CD14-positive monocyte (primary cell): ENCODE measurements around the gene NTN4. TPM values are rescaled to one million over a fixed set of nuclear protein-coding genes. Genes with fewer than 3 reads are reported as not detected.

ENCODE experiments used
- DNase-seq, 3 donors: peaks; one replicate each; pipeline ENCODE4 v3.0.0-alpha.2; 2011 to 2022
- H2AFZ ChIP-seq: 2 replicates; pipeline ENCODE4 v1.6.0; 2012; ENCODE audit warnings: mild to moderate bottlenecking, low read depth, low read length, inconsistent platforms; ENCODE audit not compliant: insufficient read depth, poor library complexity, severe bottlenecking
- H3K27ac ChIP-seq, 2 donors: 1 replicate in 1 of 2; 2 replicates in 1 of 2; pipeline ENCODE4 v1.5.1; 2012 to 2013; ENCODE audit warnings: low read length in 2 of 2, control low read depth in 1 of 2, inconsistent platforms in 1 of 2, low read depth in 1 of 2, mild to moderate bottlenecking in 1 of 2
- H3K27me3 ChIP-seq, 2 donors: one replicate each; pipeline versions ENCODE4 v1.6.0 to v1.6.1; 2011 to 2013; ENCODE audit warnings: low read length in 2 of 2; ENCODE audit not compliant: control insufficient read depth in 2 of 2, insufficient read depth in 2 of 2
- H3K36me3 ChIP-seq, 2 donors: replicated peaks in 1 of 2; 1 replicate in 1 of 2; 2 replicates in 1 of 2; pipeline versions ENCODE4 v1.5.1 to v1.6.1; 2012 to 2013; ENCODE audit warnings: low read length in 2 of 2, control low read depth in 1 of 2, inconsistent platforms in 1 of 2, mild to moderate bottlenecking in 1 of 2; ENCODE audit not compliant: insufficient read depth in 2 of 2, control insufficient read depth in 1 of 2
- H3K4me1 ChIP-seq, 2 donors: 1 replicate in 1 of 2; 2 replicates in 1 of 2; pipeline versions ENCODE4 v1.5.1 to v1.6.1; 2012 to 2013; ENCODE audit warnings: low read length in 2 of 2, control low read depth in 1 of 2, inconsistent platforms in 1 of 2, mild to moderate bottlenecking in 1 of 2, moderate library complexity in 1 of 2; ENCODE audit not compliant: insufficient read depth in 2 of 2, control insufficient read depth in 1 of 2
- H3K4me2 ChIP-seq: replicated peaks from 2 replicates; pipeline ENCODE3; 2012; ENCODE audit warnings: low read length, moderate library complexity, mild to moderate bottlenecking; ENCODE audit not compliant: poor library complexity, severe bottlenecking; ENCODE audit errors: extremely low read depth
- H3K4me3 ChIP-seq, 3 experiments: fragments of 200-600 bp in 1 of 3; sonication (generic) in 1 of 3; replicated peaks in 1 of 3; 1 replicate in 2 of 3; 2 replicates in 1 of 3; pipeline ENCODE4 v1.5.1; 2011 to 2013; ENCODE audit warnings: low read length in 3 of 3, mild to moderate bottlenecking in 3 of 3, control low read depth in 2 of 3, low read depth in 2 of 3, inconsistent platforms in 1 of 3, moderate library complexity in 1 of 3
- H3K79me2 ChIP-seq: 2 replicates; pipeline ENCODE4 v1.6.0; 2012; ENCODE audit warnings: mild to moderate bottlenecking, control low read depth, inconsistent platforms, low read length, moderate library complexity; ENCODE audit not compliant: insufficient read depth
- H3K9ac ChIP-seq: 2 replicates; pipeline ENCODE4 v1.6.0; 2017; ENCODE audit warnings: low read length, mild to moderate bottlenecking; ENCODE audit not compliant: insufficient read depth, poor library complexity, severe bottlenecking
- H3K9me3 ChIP-seq, 2 donors: replicated peaks in 1 of 2; 1 replicate in 1 of 2; 2 replicates in 1 of 2; pipeline versions ENCODE4 v1.5.1 to v1.6.1; 2012 to 2013; ENCODE audit warnings: low read length in 2 of 2, control low read depth in 1 of 2; ENCODE audit not compliant: control insufficient read depth in 1 of 2, insufficient read depth in 1 of 2
- H4K20me1 ChIP-seq: 2 replicates; pipeline ENCODE4 v1.6.0; 2012; ENCODE audit warnings: mild to moderate bottlenecking, low read length, control low read depth, moderate library complexity; ENCODE audit not compliant: insufficient read depth
- H3K27ac Mint-ChIP-seq, 7 donors: one replicate each; pipeline ENCODE4 v1.8.0; 2020; ENCODE audit warnings: mild to moderate bottlenecking in 7 of 7, mixed read lengths in 7 of 7, moderate library complexity in 6 of 7, inconsistent platforms in 2 of 7
- H3K27me3 Mint-ChIP-seq, 3 donors: one replicate each; pipeline ENCODE4 v1.8.0; 2021 to 2022; ENCODE audit warnings: low read depth in 3 of 3, mild to moderate bottlenecking in 3 of 3, mixed read lengths in 3 of 3, moderate library complexity in 3 of 3, inconsistent platforms in 1 of 3
- H3K36me3 Mint-ChIP-seq, 2 donors: one replicate each; pipeline ENCODE4 v1.8.0; 2020; ENCODE audit warnings: mixed read lengths in 2 of 2, inconsistent platforms in 1 of 2, mild to moderate bottlenecking in 1 of 2
- H3K4me1 Mint-ChIP-seq: one replicate; pipeline ENCODE4 v1.8.0; 2020; ENCODE audit warnings: mild to moderate bottlenecking, mixed read lengths
- H3K4me3 Mint-ChIP-seq, 2 donors: one replicate each; pipeline ENCODE4 v1.8.0; 2020; ENCODE audit warnings: mild to moderate bottlenecking in 2 of 2, mixed read lengths in 2 of 2, moderate library complexity in 1 of 2
- H3K9me3 Mint-ChIP-seq, 7 donors: one replicate each; pipeline ENCODE4 v1.8.0; 2020 to 2022; ENCODE audit warnings: mixed read lengths in 7 of 7, mild to moderate bottlenecking in 6 of 7, moderate library complexity in 6 of 7, inconsistent platforms in 2 of 7
- WGBS: methylation state at CpG from one replicate; pipeline ENCODE4 v1.1.5; 2013; ENCODE audit warnings: missing lambda C conversion rate; ENCODE audit not compliant: insufficient coverage; 5-methylcytosine and 5-hydroxymethylcytosine counted together
- intact Hi-C, 2 donors: fragments of 100-400 bp; cut with micrococcal nuclease; formaldehyde crosslinking; loops; one replicate each; pipeline versions ENCODE4 v1.15.0 to v1.15.1; 2023
- polyA plus RNA-seq, 3 donors: library from polyadenylated mRNA; depleted of rRNA in 1 of 3; unstranded in 2 of 3; stranded (reverse) in 1 of 3; fragments of 300-500 nt in 2 of 3; fragments of >200 nt in 1 of 3; fragmentation: Illumina TruSeq in 2 of 3; gene quantifications; 1 replicate in 2 of 3; 2 replicates in 1 of 3; pipeline ENCODE4 v1.2.3, GENCODE V29; 2012 to 2021
- TF ChIP-seq, protein P1 (sequence below): fragments of 200-600 bp; IDR thresholded peaks from one replicate; pipeline ENCODE4 v1.8.0; 2022; ENCODE audit warnings: antibody characterized with exemption, mild to moderate bottlenecking

NTN4 gene
- polyA plus RNA-seq, 3 donors = not detected

DNA sequence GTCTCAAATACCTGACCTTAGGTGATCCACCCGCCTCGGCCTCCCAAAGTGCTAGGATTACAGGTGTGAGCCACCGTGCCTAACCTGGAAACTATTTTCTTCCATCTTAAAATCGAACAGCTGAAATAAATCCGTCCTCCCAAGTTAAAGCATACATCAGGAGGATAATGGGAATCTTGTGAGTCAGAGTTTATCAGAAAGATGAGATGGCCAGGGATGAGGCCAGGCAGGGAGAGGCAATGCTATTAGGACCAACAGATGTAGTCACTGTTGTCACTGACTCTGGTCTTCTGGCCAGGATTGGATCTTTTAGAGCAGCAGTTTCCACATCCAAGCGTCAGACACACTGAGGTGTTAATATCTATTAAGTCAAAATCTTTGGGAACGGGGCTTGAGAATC, 177.5 kb downstream of the NTN4 start:
- no peak overlapping the region for H3K9ac ChIP-seq
- no peaks in the 10 kb centered on the region for H3K4me1 ChIP-seq
- H3K4me3 ChIP-seq = no peak overlapping the region
- no CpG with 5 or more reads among the region's 7 CpGs for WGBS
- Mint-ChIP-seq H3K27me3 (peaks cover 0 to 12% (median 8%) of the 10 kb centered on the region in 3 donors), H3K4me3 (no peak overlapping the region), H3K27ac (no peak overlapping the region), H3K4me1 (no peaks in the 10 kb centered on the region), H3K36me3 (no peaks in the 10 kb centered on the region), H3K9me3 (no peaks in the 10 kb centered on the region)
- no peaks in the 10 kb centered on the region for H4K20me1 ChIP-seq
- H3K36me3 ChIP-seq = no peaks in the 10 kb centered on the region
- TF ChIP-seq, protein P1, sequence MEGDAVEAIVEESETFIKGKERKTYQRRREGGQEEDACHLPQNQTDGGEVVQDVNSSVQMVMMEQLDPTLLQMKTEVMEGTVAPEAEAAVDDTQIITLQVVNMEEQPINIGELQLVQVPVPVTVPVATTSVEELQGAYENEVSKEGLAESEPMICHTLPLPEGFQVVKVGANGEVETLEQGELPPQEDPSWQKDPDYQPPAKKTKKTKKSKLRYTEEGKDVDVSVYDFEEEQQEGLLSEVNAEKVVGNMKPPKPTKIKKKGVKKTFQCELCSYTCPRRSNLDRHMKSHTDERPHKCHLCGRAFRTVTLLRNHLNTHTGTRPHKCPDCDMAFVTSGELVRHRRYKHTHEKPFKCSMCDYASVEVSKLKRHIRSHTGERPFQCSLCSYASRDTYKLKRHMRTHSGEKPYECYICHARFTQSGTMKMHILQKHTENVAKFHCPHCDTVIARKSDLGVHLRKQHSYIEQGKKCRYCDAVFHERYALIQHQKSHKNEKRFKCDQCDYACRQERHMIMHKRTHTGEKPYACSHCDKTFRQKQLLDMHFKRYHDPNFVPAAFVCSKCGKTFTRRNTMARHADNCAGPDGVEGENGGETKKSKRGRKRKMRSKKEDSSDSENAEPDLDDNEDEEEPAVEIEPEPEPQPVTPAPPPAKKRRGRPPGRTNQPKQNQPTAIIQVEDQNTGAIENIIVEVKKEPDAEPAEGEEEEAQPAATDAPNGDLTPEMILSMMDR = no peak
- DNase-seq = no peak
- no peak overlapping the region for H2AFZ ChIP-seq
- no peak overlapping the region for H3K4me2 ChIP-seq
- H3K9me3 ChIP-seq = no peaks in the 10 kb centered on the region
- H3K79me2 ChIP-seq = no peaks in the 10 kb centered on the region
- no peaks in the 10 kb centered on the region for H3K27me3 ChIP-seq
- H3K27ac ChIP-seq = no peak overlapping the region
- intact Hi-C loops = no loop called here

DNA sequence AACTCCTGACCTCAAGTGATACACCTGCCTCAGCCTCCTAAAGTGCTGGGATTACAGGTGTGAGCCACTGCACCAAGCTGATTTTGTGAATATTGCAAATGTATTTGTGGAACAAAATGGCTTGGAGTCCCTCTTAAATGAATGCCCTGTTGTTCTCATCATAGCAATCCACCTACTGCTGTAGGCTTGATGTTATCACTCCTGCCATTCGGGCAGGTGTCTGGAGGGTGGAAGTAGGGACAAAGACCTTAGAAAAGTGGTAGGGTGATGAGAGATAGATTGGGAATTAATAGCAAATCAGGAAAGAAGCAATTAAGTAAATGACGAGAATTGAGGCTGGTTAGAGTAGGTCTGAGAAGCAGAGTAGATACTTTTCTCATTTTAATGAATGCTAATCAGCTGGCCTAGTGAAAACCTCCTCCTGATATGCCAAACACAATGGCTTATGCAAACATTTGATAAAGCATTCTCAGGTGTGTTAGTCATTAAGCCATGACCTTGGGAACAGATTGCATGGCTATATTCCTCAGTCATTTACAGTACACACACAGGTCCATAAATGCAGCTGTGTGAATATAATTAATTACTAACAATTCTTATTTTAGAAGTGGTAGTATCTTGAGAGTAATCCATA, 178.8 kb downstream of the NTN4 start:
- Histone ChIP-seq H2AFZ (no peak overlapping the region), H3K9me3 (no peaks in the 10 kb centered on the region), H3K27me3 (peaks cover 0 to 7% of the 10 kb centered on the region in 2 donors), H3K79me2 (no peaks in the 10 kb centered on the region), H3K4me3 (no peak overlapping the region), H4K20me1 (no peaks in the 10 kb centered on the region), H3K4me1 (no peaks in the 10 kb centered on the region), H3K36me3 (no peaks in the 10 kb centered on the region), H3K9ac (no peak overlapping the region), H3K27ac (no peak overlapping the region), H3K4me2 (no peak overlapping the region)
- DNase-seq = no peak
- 100% methylated on average over 1 of the region's 2 CpGs for WGBS
- intact Hi-C loops = no loop called here
- Mint-ChIP-seq H3K27ac (peak overlapping the region in 1 of 7 donors; percentile 2), H3K27me3 (peaks cover 0 to 13% (median 7%) of the 10 kb centered on the region in 3 donors), H3K4me1 (no peaks in the 10 kb centered on the region), H3K9me3 (no peaks in the 10 kb centered on the region), H3K4me3 (no peak overlapping the region), H3K36me3 (no peaks in the 10 kb centered on the region)
- TF ChIP-seq, protein P1 = no peak
